Activated CD8-positive, alpha-beta memory T cell treated with anti-CD3 and anti-CD28 coated beads, Interleukin-2, amount 50 U/mL, for 24 hours (primary cell): ENCODE measurements around the gene CACNA1C.
"Not testable (repeated sequence)": the region's sequence is repeated elsewhere in the genome, so short reads cannot be mapped to it uniquely, and the experiment has no call there.

ENCODE experiments used
- DNase-seq: peaks from one replicate; pipeline ENCODE4 v3.0.0-alpha.2; 2020; ENCODE audit errors: extremely low read depth

Gene CACNA1C

DNA sequence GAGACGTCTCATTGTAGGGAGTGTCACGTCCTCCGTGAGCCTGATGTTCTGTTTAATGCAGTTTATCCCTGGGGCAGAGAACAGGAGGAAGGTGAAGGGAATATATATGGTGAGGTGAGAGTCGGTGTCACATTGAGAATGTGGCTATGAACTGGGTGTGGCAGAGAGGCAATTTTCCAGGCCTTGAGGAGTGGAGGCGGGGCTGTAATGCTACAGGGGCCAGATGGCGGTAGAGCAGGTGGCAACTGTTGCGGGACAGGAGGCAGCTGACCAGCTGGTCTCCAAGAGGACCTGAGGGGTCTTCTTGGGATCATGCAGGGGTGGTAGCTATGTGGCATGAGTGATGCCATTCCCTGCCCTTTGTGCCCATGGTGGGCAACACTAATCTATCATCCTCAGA is 59.6 kb downstream of the CACNA1C start:
- DNase-seq, result no peak

DNA sequence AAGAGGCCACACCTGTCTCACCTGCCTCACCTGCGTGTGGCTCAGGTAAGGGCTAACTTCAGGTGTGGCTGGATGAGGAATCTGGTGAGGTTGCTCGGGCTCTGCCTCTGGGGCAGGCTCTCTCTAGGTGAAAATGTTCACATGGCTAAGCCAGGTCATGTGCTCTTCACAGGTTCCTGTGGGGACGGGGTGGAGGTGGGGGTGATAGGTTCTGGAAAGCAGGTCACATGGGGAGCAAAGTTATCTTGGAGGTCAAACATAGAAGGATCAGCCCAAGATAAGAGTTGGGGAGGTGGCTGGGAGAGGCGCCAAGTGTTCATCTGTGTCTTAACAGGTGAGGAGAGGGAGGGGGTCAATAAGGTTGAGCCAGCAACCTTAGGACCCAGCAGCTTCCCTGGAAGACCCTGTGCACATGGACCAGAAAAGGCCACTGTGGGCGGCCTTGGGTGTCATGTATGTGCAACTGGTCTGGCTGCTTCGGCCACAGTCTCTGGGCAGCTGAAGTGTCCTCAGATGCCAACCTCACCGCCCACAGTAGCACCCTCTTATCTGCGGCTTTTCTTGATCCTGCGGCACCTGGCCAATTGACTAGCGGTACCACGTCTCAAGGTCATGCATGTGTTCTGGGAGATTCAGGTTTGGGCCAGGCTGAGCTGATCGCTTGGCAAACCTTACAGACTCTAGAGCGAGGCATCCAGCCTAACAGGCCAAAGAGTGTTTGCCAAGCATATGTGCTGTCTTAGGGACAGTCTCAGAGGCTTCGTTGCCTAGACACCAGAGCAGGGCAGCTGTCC is 60.5 kb downstream of the CACNA1C start:
- no peak for DNase-seq

DNA sequence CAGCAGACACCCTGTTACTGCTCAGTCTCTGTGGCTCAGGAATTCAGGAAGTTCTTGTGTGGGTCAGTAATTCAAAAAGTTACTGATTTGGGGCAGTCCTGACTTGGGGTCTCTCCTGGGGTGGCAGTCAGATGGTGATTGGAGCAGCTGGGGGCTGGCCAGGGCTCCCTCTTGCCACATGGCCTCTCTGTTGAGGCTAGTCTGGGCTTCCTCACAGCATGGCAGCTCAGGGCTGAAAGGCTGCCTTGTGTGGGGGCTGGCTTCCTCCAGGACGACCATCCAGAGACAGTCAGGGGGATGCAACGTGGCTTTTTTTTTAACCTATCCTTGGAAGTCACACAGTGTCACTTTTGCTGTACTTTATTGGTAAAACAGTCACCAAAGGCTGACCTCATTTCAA is 61.3 kb downstream of the CACNA1C start:
- DNase-seq, result no peak

DNA sequence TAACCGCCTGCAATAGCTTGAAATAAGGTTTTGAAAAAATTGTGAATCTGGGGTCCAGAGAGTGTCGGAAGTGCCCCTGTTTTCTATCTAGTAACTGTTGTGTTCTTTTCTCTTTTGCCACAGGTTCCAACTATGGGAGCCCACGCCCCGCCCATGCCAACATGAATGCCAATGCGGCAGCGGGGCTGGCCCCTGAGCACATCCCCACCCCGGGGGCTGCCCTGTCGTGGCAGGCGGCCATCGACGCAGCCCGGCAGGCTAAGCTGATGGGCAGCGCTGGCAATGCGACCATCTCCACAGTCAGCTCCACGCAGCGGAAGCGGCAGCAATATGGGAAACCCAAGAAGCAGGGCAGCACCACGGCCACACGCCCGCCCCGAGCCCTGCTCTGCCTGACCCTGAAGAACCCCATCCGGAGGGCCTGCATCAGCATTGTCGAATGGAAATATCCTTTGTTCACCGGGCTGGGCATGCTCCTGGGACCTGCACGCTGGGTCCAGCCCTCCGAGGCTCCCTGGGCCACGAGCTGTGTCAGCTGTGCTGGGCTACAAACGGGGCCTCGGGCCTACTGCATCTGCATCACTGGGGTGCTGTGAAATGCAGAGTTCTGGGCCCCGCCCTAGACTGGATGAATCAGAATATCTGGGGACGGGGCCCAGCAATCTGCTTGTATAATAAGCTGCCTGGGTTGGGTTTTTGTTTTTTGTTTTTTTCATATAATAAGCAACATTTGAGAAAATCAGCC is 62.5 kb downstream of the CACNA1C start:
- DNase-seq, result no peak

DNA sequence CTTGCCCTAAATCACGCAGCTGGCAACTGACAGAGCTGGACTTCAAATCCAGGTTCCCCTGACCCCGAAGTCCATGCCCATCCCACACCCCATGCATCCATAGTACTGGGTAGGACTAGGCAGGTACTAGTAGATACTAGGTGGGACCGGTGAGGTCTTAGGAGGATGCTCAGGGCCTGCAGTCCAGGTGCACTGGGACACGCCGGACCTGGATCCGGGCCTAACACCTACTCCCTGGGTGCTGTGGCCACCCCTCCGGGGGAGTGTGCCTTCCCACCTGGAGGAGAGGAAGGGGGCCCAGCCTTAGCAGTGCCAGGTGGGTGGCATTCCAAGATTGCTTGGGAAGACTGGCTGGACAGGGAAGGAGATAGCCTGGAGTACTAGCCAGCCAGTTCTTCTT is 64.8 kb downstream of the CACNA1C start:
- DNase-seq, result no peak

DNA sequence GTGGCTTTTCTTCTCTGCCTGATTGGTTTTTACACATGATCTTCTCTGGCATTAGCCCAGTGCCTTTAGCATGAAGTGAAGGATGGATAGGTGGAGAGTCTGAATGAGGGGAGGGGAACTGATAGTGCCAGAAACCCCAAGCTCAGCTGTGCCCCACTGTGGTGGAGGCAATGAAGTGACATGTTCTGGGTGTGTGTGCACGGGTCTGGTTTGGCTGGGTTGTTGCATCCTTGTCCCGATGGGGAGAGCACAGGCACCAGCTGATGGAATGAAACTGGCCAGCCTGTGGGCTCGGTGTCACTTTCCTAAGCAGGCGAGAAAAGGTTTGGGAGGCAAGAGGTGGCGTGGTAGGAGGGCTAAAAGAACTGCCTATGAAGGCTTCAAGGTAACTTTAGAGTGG is 65.3 kb downstream of the CACNA1C start:
- no peak for DNase-seq

DNA sequence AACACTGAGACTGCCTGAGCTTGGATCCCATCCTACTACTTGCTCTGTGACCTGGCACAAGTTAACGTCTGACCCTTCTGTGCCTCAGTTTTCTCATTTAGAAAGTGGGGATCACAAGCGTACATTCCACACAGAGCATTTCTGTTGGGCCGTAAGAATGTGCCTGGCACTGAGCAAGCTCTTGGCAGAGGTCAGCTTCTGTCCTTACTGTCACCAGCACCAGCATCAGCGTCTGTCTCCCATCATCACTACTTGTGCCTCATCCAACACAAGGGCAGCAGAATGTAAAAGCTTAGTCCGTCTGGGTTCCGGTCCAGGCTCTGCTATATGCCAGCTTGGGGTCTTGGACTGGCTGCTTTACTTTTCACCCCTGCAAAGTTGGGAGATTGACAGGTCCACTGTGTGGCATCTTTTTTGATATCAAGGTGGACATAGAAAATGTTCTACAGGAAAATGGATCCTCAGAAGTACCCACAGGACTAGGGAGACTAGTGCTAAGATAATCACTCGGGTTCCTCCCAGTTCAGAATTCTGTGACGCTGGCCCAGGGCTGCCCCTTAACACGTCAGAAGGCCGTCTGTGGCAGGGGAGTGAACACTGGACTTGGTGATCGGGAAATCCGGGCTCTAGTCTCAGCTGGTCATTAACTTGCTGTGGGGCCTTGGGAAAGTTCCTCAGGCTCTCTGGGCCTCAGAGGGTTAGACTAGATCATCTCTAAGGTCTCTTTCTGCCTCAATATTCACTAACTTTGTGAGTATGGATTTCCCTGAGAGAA is 65.9 kb downstream of the CACNA1C start:
- no peak for DNase-seq

DNA sequence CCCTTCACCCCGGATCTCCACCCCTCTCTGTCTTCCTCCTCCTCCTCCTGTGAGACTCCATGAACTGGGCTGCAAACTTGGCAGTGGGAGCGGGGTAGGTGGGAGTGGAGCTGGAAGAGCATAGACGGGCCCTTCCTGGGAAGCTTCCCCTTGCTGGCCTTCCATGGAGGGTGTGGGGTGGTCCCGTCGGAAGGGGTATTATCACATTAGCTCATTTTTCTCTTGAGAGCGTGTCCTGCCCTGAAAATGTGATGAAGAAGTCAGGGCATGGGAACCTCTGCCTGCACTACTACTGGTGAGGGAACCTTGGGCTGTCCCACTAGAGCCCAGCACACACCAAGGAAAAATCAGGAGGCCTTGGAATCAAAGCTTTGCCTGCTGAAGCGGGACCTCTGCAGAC is 66.5 kb downstream of the CACNA1C start:
- no peak for DNase-seq

DNA sequence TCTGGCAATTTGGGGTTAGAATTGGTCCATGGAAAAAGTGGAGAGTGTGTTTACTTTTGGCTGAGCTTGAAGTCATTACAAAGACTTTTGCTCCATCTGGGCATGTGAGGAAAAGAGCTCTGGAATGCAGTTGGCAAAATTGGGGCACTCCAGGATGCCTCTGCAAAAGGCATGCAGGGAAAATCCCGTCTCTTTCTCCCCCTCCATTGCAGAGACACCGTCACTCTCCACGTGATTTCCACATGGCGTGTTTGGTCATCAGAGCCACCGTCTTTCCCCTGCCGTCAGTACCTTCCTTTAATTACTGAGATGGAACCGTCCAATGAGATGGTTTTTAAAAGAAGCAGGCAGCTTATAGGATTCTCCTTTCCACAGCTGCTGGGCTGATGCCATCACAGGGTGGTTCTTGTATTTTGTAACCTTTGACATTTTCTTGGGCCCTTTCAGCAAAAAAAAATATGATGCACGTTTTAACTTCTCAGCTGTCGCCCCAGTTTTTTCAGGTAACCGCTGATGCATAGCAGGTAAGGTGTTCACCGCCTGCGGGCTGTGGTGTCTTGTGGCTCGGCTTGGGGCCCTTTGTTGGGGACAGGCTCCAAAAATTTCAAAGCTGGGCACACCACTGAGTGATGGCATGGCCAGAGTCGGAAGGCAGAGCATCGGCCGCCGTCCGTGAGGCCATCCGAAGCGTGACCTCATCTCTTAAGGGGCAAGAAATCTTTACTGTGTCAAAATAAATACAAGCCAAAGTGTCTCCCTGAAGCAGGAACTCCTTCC is 68.4 kb downstream of the CACNA1C start:
- DNase-seq, result no peak

DNA sequence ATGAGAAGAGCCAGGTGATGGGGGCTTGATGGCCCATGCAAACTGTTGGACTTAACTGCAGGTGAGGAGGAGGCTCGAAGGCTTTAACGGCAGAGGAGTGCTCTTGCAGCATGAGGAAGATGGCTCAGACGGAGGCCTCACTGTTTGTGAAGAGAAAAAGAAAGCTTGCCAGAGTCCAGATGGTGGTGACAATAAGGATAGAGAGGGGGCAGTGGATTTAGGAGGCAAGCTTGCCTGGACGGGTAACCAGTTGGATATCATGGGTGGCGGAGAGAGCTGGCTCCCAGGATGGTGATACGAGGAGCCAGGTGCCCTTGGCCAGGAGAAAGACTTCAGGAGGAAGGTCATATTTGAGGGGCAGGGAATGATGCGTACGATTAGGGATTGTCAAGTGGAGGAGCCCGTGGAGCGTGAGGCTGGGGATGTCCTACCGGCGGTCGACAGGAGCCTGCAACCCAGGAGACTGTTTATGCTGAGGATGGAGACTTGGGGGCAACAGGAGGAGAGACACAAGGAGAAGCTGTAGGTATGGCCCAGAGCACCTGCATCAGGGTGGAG is 71.8 kb downstream of the CACNA1C start:
- DNase-seq, result no peak

DNA sequence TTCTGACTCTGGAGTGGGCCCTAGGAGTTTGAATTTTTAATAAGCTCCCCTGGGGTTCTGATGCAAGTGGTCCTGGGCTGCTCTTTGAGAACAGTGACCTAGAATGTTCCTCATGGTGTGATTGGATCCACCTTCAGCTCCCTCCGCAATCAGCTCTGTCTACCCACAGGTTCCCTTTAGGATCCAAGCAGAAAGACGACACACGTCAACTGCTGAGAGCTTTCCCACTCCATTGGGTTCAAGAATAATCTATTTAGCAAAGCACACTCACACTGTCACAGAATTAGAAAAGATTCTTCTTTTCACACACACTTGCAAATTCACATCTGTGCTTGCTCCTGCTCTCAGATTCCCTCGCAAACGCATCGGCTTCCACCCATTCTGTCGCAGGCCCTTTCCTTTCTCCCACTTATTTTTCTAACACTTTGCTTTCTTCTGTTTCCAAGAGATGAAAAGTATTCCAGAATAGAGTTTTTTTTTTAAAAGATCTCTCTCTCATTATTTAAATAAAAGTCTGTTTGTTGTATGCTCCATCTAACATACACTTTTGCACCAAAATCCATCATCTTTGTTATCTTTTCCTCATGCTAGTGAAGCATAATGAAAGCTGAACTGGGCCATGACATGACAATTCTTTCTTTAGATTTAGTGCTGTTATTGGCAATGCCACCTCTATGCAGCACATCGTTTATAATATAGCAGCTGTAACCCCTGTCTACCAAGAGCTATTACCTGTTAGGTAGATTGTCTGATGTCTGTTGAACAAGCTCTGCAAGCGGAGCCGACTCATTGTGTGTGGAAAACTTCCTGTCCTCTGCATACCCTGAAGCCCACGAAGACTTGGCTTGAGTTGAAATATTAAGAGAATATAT is 73.1 kb downstream of the CACNA1C start:
- no peak for DNase-seq

DNA sequence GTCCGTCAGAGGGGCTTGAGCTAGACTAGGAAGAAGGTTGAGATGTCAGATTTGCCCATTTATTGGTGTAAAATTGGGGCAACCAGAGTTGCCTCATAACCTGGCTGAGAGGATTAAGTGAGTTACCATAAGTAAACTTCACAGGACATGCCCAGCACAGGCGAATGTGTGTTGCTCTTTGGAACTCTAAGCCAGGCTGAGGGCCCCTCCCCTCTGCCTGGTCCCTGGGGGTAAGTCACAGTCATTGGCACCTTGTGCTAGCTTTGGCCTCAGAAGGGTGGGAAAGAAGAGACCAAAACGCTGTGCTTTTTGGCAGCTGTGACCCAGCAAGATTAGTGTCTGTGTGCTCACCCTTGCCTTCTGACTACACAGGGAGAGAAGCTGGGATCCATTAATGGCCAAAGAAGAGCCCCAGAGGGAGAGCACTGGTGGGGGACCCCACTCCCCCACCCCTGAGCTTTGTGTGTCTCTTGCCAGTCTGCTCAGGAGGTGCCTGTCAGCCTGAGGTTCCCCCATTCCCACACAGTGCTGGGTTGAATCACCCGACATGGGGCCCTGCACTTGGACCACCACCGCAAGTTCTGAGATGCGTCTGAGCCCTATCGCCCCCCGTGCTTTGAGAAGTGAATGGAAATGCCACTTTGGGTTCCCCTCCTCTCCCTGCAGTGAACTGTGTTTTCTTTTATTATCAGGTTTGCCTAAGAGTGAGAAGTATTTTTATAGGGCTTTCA is 74.1 kb downstream of the CACNA1C start:
- no peak for DNase-seq

DNA sequence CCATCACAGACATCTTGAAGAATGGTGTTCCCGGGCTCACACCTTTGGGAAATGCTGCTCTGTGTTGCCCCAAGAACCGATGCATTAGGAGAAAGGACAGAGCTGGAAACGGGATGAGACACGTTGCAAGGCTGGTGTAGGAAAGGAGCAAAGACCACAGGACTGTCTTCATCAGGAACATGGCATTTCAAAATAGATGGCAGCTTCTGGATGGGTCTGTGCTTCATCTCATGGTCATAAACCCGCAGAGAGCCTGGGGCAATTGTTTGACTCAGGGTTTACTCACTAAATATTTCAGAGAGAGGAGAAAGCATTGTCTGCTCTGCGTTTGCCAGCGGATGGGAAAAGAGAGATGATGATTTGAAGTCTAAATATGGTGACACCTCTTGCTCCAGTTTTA is 76.3 kb downstream of the CACNA1C start:
- DNase-seq, result no peak

DNA sequence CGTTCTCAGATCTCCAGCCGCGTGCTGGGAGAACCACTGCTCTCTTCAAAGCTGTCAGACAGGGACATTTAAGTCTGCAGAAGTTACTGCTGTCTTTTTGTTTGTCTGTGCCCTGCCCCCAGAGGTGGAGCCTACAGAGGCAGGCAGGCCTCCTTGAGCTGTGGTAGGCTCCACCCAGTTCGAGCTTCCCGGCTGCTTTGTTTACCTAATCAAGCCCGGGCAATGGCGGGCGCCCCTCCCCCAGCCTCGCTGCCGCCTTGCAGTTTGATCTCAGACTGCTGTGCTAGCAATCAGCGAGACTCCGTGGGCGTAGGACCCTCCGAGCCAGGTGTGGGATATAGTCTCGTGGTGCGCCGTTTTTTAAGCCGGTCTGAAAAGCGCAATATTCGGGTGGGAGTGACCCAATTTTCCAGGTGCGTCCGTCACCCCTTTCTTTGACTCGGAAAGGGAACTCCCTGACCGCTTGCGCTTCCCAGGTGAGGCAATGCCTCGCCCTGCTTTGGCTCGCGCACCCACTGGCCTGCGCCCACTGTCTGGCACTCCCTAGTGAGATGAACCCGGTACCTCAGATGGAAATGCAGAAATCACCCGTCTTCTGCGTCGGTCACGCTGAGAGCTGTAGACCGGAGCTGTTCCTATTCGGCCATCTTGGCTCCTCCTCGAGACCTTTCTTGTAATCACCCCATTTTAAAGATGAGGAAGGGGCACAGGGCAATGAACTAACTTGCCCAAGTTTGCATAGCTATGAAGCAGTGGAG is 83.1 kb downstream of the CACNA1C start:
- not testable (repeated sequence) for DNase-seq

DNA sequence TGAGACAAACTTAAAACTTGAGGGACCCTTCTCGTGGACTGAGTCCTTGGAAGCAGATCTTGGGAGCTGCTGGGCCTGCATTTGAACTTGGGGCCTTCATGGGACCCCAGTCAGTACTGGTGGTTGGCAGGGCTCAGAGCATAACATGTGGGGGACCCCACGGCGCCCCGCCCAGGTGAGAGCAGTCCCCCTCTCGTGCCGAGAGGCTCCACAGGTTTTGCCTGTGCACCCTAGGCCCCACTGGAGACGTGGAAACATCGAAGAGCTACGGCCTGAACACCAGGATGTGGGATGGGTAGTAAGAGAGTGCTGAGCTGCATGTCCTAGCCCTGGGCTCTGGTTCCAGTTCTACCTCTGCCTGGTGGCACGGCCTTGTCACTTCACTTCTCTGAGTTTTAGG is 84.1 kb downstream of the CACNA1C start:
- no peak for DNase-seq

DNA sequence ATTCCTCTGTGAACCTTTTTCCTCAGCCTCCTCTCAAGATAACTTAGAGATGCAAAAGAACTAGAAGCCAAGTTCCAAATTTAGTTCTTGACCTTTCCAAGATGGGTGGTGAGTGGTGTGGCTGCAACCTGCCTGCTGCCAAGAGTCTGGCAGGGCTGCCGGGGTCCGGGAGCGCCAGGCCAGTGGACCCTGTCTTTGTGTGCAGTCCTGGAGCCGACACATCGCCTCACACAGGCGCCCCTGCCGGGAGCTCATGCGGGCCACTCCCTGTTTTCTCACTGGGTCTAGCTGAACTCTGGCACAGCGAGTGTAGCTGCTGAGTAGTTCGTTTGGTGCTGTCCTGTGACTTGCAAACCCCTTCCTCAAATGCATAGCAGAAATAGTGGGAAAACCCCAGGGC is 84.9 kb downstream of the CACNA1C start:
- no peak for DNase-seq

DNA sequence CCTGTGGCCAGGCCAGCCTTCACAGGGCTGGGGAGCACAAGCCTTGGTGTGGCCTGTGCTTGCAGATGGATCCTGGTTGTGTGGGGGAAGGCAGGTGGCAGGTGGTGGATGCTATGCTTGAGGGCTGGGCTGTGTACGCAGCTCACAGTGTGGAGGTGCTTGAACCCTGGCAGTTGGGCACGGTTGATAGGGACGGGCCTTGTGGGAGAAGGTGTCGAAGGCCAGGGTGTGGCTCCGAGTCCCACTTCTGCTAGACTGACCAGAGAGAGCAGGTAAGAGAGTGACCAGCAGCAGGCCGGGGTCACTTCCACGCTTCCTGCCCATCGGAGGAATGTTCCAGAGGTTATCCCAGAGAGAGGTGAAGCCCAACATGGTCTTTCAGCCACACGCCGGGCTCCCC is 85.5 kb downstream of the CACNA1C start:
- no peak for DNase-seq

DNA sequence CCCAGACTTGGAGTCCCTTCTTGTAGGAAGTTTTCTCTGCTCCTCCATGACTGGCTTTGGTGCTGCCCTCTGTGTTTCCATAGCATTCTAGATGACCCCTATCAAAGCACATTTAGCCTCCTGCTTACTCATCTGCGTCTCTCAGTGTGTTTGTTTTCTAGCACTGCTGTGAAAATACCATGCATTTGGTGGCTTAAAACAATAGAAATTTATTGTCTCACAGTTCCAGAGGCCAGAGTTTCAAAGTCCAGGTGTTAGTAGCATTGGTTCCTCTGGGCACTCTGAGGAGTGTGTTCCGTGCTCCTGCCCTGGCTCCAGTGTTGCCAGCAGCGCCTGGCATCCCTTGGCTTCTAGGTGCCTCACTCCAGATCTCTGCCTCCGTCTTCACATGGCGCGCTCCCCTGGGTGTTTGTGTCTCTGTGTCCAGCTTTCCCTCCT is 86.1 kb downstream of the CACNA1C start:
- DNase-seq, result no peak

DNA sequence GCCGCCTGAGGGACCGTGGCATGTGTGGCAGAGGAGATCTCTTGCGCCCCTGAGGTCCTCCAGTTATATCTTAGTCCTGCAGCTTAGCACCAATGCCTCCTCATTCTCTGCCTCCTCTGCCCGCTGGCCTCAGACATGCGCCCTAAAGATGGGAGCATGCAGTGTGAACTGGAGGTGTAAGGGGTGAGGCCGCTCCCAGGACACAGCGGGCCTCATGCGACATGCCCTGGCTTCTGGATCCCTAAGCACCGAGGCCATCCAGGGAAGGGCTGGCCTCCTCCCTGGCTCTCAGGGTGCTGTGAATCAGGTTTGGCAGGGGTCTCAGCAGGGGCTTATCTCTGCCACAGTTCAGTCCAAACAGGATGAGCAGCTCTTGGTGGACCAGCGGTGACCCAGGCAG is 86.9 kb downstream of the CACNA1C start:
- no peak for DNase-seq
